ENCODE measurements around the gene SLC16A3.

SLC16A3 gene

GRCh38 chr17:82223517-82223916 is 5.3 kb upstream of the SLC16A3 start:
- no peak for DNase-seq (ENCODE audit: low spot score)

GRCh38 chr17:82224666-82225065 is 4.2 kb upstream of the SLC16A3 start:
- no peak for DNase-seq (ENCODE audit: low spot score)

- no peak for DNase-seq (ENCODE audit: low spot score)
These were observed 3.3 kb upstream of the SLC16A3 start for GRCh38 chr17:82225368-82226029.

GRCh38 chr17:82226146-82226808 is 2.6 kb upstream of the SLC16A3 start:
- DNase-seq (ENCODE audit: low spot score): no peak

- DNase-seq (ENCODE audit: low spot score): no peak
These were observed 1.8 kb upstream of the SLC16A3 start for GRCh38 chr17:82226809-82227628.

GRCh38 chr17:82227629-82228277 is 1.1 kb upstream of the SLC16A3 start:
- no peak for DNase-seq (ENCODE audit: low spot score)

- DNase-seq (ENCODE audit: low spot score): no peak
These were observed 482 bp upstream of the SLC16A3 start for GRCh38 chr17:82228278-82228841.

GRCh38 chr17:82229698-82230608 is 1.1 kb downstream of the SLC16A3 start:
- DNase-seq (ENCODE audit: low spot score): peak; percentile 34

GRCh38 chr17:82230609-82231311 is 1.9 kb downstream of the SLC16A3 start:
- DNase-seq (ENCODE audit: low spot score): peak; percentile 85

GRCh38 chr17:82231312-82231561 is 2.4 kb downstream of the SLC16A3 start:
- DNase-seq (ENCODE audit: low spot score): no peak

GRCh38 chr17:82231562-82232321 is 2.9 kb downstream of the SLC16A3 start:
- no peak for DNase-seq (ENCODE audit: low spot score)

- no peak for DNase-seq (ENCODE audit: low spot score)
These were observed 3.5 kb downstream of the SLC16A3 start for GRCh38 chr17:82232322-82232820.

- DNase-seq (ENCODE audit: low spot score): no peak
These were observed 4.3 kb downstream of the SLC16A3 start for GRCh38 chr17:82232876-82233785.

- DNase-seq (ENCODE audit: low spot score): no peak
These were observed 5.6 kb downstream of the SLC16A3 start for GRCh38 chr17:82234211-82235055.

GRCh38 chr17:82235056-82235774 is 6.4 kb downstream of the SLC16A3 start:
- DNase-seq (ENCODE audit: low spot score): no peak

GRCh38 chr17:82235775-82236141 is 6.9 kb downstream of the SLC16A3 start:
- no peak for DNase-seq (ENCODE audit: low spot score)
